Activated T-cell treated with anti-CD3 and anti-CD28 coated beads for 24 hours (primary cell): ENCODE measurements around the gene ADRB1.

Source experiments
- DNase-seq: peaks from one replicate; pipeline ENCODE4 v3.0.0-alpha.2; 2020; ENCODE audit warnings: low read depth

ADRB1 gene

GRCh38 chr10:114043532-114044246 is at the start of gene ADRB1:
TSS of gene ADRB1 (plus strand) at chr10:114043866. CDS start at chr10:114044133, 267 bp downstream.
- DNase-seq, result peak; percentile 16

- DNase-seq, result no peak
Observed at GRCh38 chr10:113995201-113995600, 48.5 kb upstream of the ADRB1 start.

GRCh38 chr10:113997428-113997827 is 46.2 kb upstream of the ADRB1 start:
- no peak for DNase-seq

- DNase-seq, result no peak
Observed at GRCh38 chr10:113999531-113999930, 44.1 kb upstream of the ADRB1 start.

GRCh38 chr10:114000457-114001010 is 43.1 kb upstream of the ADRB1 start:
- no peak for DNase-seq

GRCh38 chr10:114002422-114002821 is 41.2 kb upstream of the ADRB1 start:
- DNase-seq, result no peak

GRCh38 chr10:114003161-114003941 is 40.3 kb upstream of the ADRB1 start:
- no peak for DNase-seq

GRCh38 chr10:114009281-114009996 is 34.2 kb upstream of the ADRB1 start:
- no peak for DNase-seq

- no peak for DNase-seq
Observed at GRCh38 chr10:114010316-114010715, 33.4 kb upstream of the ADRB1 start.

- no peak for DNase-seq
Observed at GRCh38 chr10:114012650-114013049, 31.0 kb upstream of the ADRB1 start.

- DNase-seq, result no peak
Observed at GRCh38 chr10:114015708-114016107, 28.0 kb upstream of the ADRB1 start.

GRCh38 chr10:114017271-114017670 is 26.4 kb upstream of the ADRB1 start:
- DNase-seq, result no peak

GRCh38 chr10:114017873-114018272 is 25.8 kb upstream of the ADRB1 start:
- DNase-seq, result no peak

- DNase-seq, result no peak
Observed at GRCh38 chr10:114019226-114019625, 24.4 kb upstream of the ADRB1 start.

- DNase-seq, result no peak
Observed at GRCh38 chr10:114021154-114021553, 22.5 kb upstream of the ADRB1 start.

GRCh38 chr10:114021717-114022680 is 21.7 kb upstream of the ADRB1 start:
- no peak for DNase-seq

- DNase-seq, result no peak
Observed at GRCh38 chr10:114022766-114023597, 20.7 kb upstream of the ADRB1 start.

- DNase-seq, result no peak
Observed at GRCh38 chr10:114024876-114025610, 18.6 kb upstream of the ADRB1 start.

GRCh38 chr10:114025611-114026130 is 18.0 kb upstream of the ADRB1 start:
- no peak for DNase-seq
